Glutamatergic neuron (in vitro differentiated cells): ENCODE results near the gene GPR37L1. TPM values are rescaled to one million over a fixed set of nuclear protein-coding genes. Genes with fewer than 3 reads are reported as not detected.

Source experiments
- DNase-seq: peaks from one replicate; pipeline ENCODE4 v3.0.0; 2022
- H3K27ac Mint-ChIP-seq: one replicate; pipeline ENCODE4 v1.8.0; 2020; ENCODE audit warnings: mild to moderate bottlenecking, mixed read lengths, inconsistent platforms; ENCODE audit not compliant: unreplicated experiment
- H3K27me3 Mint-ChIP-seq: one replicate; pipeline ENCODE4 v1.8.0; 2020; ENCODE audit warnings: mild to moderate bottlenecking, moderate library complexity, mixed read lengths, inconsistent platforms; ENCODE audit not compliant: unreplicated experiment
- H3K36me3 Mint-ChIP-seq: one replicate; pipeline ENCODE4 v1.8.0; 2020; ENCODE audit warnings: mild to moderate bottlenecking, mixed read lengths, inconsistent platforms; ENCODE audit not compliant: unreplicated experiment
- H3K4me1 Mint-ChIP-seq: one replicate; pipeline ENCODE4 v1.8.0; 2020; ENCODE audit warnings: mild to moderate bottlenecking, low read depth, mixed read lengths, inconsistent platforms; ENCODE audit not compliant: unreplicated experiment
- H3K4me3 Mint-ChIP-seq: one replicate; pipeline ENCODE4 v1.8.0; 2020; ENCODE audit warnings: mild to moderate bottlenecking, mixed read lengths, inconsistent platforms; ENCODE audit not compliant: unreplicated experiment
- H3K9me3 Mint-ChIP-seq: one replicate; pipeline ENCODE4 v1.8.0; 2020; ENCODE audit warnings: mild to moderate bottlenecking, moderate library complexity, mixed read lengths, inconsistent platforms; ENCODE audit not compliant: unreplicated experiment
- CTCF ChIP-seq: fragments of 200-600 bp; sonication (generic); IDR thresholded peaks from one replicate; pipeline ENCODE4 v1.5.0; 2021; ENCODE audit not compliant: partially characterized antibody, unreplicated experiment
- total RNA-seq: library from RNA; stranded (reverse); fragmentation: NEBNext Ultra II Directional; extraction: Animal tissue kit (Norgen Biotek cat#: 25700); gene quantifications from one replicate; pipeline ENCODE4 v1.2.1, GENCODE V29; 2021; ENCODE audit not compliant: unreplicated experiment

The GPR37L1 gene
- total RNA-seq, 1 donor from 2014 or later: not detected

- no peak for DNase-seq
- Mint-ChIP-seq H3K36me3 (no peaks in the 10 kb centered on the region), H3K4me3 (no peak overlapping the region), H3K4me1 (peaks cover 7% of the 10 kb centered on the region), H3K27ac (no peak overlapping the region), H3K27me3 (peaks cover 5% of the 10 kb centered on the region), H3K9me3 (peaks cover under 1% of the 10 kb centered on the region)
- TF ChIP-seq CTCF: no peak
Measured at GRCh38 chr1:202078241-202078640, 44.5 kb upstream of the GPR37L1 start.

GRCh38 chr1:202081992-202082391, 40.7 kb upstream of the GPR37L1 start:
- Mint-ChIP-seq H3K27ac (no peak overlapping the region), H3K36me3 (no peaks in the 10 kb centered on the region), H3K27me3 (peaks cover 4% of the 10 kb centered on the region), H3K4me3 (no peak overlapping the region), H3K9me3 (no peaks in the 10 kb centered on the region), H3K4me1 (peaks cover 11% of the 10 kb centered on the region)
- TF ChIP-seq CTCF: no peak
- DNase-seq: no peak

- Mint-ChIP-seq H3K36me3 (no peaks in the 10 kb centered on the region), H3K4me1 (peaks cover 23% of the 10 kb centered on the region), H3K4me3 (no peak overlapping the region), H3K27ac (no peak overlapping the region), H3K9me3 (no peaks in the 10 kb centered on the region), H3K27me3 (peaks cover 4% of the 10 kb centered on the region)
- TF ChIP-seq CTCF: no peak
- no peak for DNase-seq
Measured at GRCh38 chr1:202084791-202085681, 37.7 kb upstream of the GPR37L1 start.

- TF ChIP-seq CTCF: no peak
- no peak for DNase-seq
- Mint-ChIP-seq H3K27me3 (peaks cover 4% of the 10 kb centered on the region), H3K36me3 (no peaks in the 10 kb centered on the region), H3K9me3 (peaks cover under 1% of the 10 kb centered on the region), H3K4me1 (peaks cover 23% of the 10 kb centered on the region), H3K27ac (no peak overlapping the region), H3K4me3 (no peak overlapping the region)
Measured at GRCh38 chr1:202085682-202086373, 36.9 kb upstream of the GPR37L1 start.
